HCEC 1CT (cell line): ENCODE data around the gene PNO1.
A peak's percentile ranks its signal among the peaks of the same experiment; 100 is the strongest.

Experiments
- DNase-seq: peaks from one replicate; pipeline ENCODE4 v3.0.0-alpha.2; 2017

PNO1 gene

GRCh38 chr2:68196120-68196716, 38.5 kb downstream of the PNO1 start:
- DNase-seq = peak; percentile 42

DNA sequence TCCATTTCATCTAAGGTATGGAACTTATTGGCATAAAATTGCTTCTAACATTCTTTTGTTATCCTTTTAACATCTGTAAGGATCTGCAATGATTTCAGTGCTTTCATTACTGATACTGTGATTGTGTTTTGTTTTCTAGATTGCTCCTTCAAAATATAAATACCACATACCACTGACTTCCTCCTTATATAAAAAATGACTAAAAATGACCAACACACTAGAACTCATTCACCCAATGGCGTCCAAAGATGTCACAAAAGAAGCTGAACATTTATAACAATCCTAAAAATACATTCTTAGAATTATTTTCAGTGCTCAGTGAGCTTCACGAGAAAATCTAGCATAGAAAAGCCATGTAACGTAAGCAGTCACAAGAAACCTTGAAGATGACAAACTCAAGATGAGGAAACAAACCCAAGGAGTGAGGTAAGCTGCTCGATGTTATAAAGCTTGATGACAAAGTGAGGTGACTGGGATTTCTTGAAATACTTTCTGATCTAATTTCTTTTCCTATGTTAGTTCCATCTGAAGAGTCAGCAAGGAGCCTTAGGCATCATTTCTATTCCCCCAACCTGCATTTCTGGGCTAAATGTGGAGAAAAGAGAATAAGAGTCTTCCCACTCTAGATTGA, 42.6 kb downstream of the PNO1 start:
- DNase-seq = no peak

DNA sequence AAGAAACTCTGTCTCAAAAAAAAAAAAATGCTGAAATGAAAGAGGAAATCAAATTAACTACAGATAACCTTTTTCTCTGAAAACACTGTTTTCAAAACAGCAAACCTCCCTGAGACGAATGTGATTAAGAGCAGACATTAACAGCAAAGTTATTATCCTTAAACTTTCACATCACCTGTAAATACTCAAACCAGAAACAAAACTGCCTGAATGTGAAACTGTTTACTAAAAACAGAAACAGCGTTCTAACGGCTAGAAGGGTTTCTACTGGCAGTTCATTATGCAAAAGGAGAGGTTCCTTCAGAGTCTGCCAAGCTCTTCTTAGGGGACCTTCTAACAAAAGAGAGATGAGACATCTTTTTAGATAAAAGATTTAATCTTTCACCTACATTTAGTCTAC, 45.9 kb downstream of the PNO1 start:
- DNase-seq = no peak

GRCh38 chr2:68206793-68207192, 49.1 kb downstream of the PNO1 start:
- DNase-seq = no peak

- DNase-seq = no peak
These were observed 56.7 kb downstream of the PNO1 start for GRCh38 chr2:68214381-68214780.

DNA sequence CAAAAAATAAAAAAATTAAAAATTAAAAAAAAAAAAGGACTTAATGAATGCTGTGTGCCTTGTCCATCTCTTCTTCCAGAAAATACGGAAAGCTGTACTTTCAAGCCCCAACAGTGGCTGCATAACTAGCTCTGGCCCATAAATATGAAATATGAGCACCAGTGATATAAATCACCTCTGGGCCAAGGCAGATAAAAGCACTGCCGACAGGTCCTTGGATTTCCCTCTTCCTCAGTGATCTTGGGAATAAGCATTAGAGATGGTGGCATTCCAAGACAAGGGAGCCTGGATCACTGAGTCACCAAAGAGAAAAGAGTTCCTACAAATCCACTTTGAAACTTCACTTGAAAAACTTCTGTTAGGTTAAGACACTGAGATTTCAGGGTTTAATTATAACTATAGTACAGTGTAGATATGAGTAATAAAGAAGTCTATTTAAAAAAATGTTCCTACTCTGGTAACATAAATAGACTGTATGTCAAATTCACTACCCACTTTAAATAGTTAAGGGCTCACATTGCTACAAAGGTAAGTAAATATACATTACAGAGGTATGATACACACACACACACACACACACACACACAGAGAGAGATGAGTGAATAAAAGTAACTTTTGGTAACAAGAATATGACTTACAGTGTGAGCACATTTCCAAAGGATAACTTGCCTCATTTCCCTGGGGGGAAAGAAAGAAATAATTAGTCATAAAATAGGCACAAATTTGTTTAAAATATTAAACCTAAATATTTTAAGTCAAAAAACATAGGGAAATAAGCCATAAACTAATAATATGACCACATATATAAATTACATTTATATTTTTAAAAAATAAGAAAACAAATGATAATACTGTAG, 59.0 kb downstream of the PNO1 start:
- no peak for DNase-seq

GRCh38 chr2:68217729-68218128, 60.0 kb downstream of the PNO1 start:
- DNase-seq = no peak

DNA sequence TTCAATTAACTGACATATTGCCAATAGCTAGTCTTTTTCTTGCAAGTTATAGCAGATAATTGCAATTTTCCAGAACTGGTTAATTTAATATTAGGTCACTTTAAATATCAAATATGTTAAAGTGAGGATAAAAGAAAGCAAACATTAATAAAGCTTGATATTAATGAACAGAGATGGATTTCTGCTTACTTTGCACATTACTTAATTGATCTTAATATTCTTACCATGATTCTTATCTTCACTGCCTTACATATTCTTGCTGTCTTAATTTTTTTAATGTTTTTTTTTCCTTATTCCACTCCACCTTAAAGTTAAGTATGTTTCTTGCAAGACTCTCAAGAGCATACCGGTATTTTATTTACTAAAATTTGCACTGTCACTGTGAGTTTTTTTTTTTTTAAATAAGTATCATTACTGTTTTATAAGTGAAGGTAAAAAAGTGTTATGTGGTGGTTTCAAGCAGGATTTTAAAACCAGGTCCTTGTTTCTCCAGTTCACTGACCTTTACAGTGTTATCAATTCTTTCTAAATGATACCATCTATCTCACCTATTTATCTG, 60.7 kb downstream of the PNO1 start:
- no peak for DNase-seq

DNA sequence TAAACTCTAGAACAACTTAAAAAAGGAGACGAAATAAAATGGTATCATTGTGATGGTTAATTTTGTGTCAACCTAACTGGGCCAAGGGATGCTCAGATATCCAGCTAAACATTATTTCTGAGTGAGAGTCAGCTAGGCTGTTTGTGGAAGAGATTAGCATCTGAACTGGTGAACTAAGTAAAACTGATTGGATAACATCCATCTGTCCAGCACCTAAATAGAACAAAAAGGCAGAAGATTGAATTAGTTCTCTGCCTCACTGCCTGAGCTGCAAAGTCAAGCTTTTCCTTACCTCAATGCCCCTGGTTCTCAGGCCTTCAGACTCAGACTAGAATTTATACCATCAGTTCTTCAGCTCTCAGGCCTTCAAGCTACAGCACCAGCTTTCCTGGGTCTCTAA, 64.6 kb downstream of the PNO1 start:
- no peak for DNase-seq

- no peak for DNase-seq
These were observed 65.7 kb downstream of the PNO1 start for GRCh38 chr2:68223419-68223818.

GRCh38 chr2:68225119-68225632, 67.5 kb downstream of the PNO1 start:
- DNase-seq = peak; percentile 75
